DLD1 (cell line): ENCODE results near the gene NSA2.

Source experiments
- in situ Hi-C: cut with HindIII; loops from 2 replicates; pipeline ENCODE4 v1.10.0; 2017; ENCODE audit warnings: low sequenced_read_pairs

The NSA2 gene

DNA sequence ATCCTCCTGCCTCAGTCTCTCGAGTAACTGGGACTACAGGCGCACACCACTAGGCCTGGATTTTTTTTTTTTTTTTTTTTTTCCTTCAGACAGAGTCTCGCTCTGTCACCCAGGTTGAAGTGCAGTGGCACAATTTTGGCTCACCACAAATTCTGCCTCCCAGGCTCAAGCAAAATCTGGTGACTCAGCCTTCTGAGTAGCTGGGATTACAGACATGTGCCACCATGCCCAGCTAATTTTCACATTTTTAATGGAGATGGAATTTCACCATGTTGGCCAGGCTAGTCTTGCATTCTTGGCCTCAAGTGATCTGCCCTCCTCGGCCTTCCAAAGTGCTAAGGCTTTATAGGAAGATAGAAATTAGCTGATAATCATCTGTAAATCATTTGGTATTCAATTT, 43.9 kb downstream of the NSA2 start:
- in situ Hi-C loops = no loop called here

DNA sequence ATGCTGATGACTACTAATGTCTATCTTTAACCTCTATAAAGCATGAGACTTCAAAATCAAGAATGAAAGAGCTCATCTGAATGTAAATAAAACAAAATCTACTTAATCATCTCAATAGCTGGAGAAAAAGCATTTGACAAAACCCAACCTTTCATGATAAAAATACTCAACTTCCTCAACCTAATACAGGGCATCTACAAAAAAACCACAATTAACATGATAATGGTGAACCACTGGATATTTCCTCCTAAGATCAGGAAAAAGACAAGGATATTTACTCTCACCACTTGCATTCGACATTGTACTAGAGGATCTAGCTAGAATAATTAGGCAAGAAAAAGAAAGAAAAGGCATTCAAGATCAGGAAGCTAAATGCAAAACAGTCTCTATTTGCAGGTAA, 49.8 kb downstream of the NSA2 start:
- in situ Hi-C loops = no loop called here

DNA sequence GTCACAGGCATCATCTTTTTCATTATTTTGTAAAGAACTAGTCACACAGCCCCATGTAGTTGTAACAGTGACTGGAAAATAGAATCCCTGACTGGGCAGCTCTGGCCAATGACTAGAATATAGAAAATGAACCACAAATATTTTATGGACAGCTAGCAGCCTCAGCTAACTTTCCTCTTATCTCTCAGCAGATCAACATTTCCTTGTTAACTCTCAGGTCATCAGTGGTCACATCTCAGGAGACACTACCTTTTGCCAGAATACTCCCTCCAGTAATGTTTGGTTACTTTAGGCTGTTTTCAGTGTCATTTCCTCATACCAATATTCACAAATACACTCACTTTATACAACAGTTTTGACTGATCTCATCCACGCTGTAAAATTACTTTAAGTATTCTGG, 55.2 kb downstream of the NSA2 start:
- in situ Hi-C loops = no loop called here

DNA sequence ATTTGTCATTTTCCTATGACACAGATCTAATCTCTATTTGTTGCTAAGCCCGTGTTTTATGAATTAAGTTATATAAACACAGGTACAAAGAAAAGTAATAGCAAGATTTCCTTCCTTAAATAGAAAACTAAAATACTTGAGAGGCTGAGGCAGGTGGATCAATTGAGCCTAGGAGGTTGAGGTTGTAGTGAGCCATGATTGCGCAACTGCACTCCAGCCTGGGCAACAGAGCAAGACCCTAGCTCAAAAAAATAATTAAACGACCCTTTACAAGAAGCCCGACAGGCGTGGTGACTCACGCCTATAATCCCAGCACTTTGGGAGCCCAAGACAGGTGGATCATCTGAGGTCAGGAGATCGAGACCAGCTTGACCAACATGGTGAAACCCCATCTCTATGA, 62.4 kb downstream of the NSA2 start:
- in situ Hi-C loops = no loop called here
